Peyer's patch (tissue), 4 donors: Measurements from ENCODE around the gene ZNF219.

Experiments used
- POLR2A ChIP-seq, 2 donors: fragments of 450-650 bp; IDR thresholded peaks; one replicate each; pipeline ENCODE4 v1.5.1; 2017; ENCODE audit warnings: antibody characterized with exemption in 2 of 2, mild to moderate bottlenecking in 2 of 2, moderate library complexity in 2 of 2
- TF ChIP-seq, protein P1 (sequence below), 6 experiments: fragments of 450-650 bp in 4 of 6; fragments of 200-600 bp in 2 of 6; sonication (generic) in 1 of 6; IDR thresholded peaks; one replicate each; pipeline ENCODE4 v1.5.1; 2017 to 2019; ENCODE audit warnings: antibody characterized with exemption in 6 of 6, mild to moderate bottlenecking in 3 of 6, moderate library complexity in 1 of 6

DNA sequence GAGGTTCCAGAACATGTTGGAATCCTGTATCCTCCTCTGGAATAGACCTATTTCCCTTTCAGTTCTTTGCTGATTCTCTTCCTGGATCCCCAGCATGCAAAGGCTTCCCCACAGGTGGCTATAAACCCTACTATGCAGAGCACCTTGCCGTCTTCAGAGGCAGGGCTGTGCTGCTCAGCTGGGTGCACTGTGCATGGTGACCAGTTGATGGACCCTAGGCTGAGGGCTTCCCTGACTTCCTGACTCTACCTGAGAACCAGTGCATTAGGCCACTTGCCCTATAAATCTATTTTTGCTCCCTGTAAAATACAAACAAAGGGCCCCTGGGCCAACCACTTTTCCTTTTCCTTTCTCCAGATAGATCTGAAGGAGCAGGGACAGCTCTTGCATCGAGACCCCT, 14.1 kb downstream of the ZNF219 start:
- TF ChIP-seq, protein P1, sequence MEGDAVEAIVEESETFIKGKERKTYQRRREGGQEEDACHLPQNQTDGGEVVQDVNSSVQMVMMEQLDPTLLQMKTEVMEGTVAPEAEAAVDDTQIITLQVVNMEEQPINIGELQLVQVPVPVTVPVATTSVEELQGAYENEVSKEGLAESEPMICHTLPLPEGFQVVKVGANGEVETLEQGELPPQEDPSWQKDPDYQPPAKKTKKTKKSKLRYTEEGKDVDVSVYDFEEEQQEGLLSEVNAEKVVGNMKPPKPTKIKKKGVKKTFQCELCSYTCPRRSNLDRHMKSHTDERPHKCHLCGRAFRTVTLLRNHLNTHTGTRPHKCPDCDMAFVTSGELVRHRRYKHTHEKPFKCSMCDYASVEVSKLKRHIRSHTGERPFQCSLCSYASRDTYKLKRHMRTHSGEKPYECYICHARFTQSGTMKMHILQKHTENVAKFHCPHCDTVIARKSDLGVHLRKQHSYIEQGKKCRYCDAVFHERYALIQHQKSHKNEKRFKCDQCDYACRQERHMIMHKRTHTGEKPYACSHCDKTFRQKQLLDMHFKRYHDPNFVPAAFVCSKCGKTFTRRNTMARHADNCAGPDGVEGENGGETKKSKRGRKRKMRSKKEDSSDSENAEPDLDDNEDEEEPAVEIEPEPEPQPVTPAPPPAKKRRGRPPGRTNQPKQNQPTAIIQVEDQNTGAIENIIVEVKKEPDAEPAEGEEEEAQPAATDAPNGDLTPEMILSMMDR (IDR thresholded peaks at IDR 0.05) = no peak
- no peak for TF ChIP-seq POLR2A (IDR thresholded peaks at IDR 0.05)
